Esophagus muscularis mucosa (tissue), 4 donors: ENCODE results near the gene ZNF467. TPM values are rescaled to one million over a fixed set of nuclear protein-coding genes. Genes with fewer than 3 reads are reported as not detected.

Experiments used
- DNase-seq: peaks from one replicate; pipeline ENCODE4 v3.0.0-alpha.2; 2017; ENCODE audit errors: extremely low spot score
- H3K27ac ChIP-seq, 4 donors: fragments of 200-600 bp; sonication (generic); replicated peaks in 1 of 4; 1 replicate in 3 of 4; 2 replicates in 1 of 4; pipeline ENCODE4 v1.5.1; 2016 to 2019; ENCODE audit warnings: mild to moderate bottlenecking in 1 of 4
- H3K27me3 ChIP-seq, 4 donors: fragments of 200-600 bp; sonication (generic); one replicate each; pipeline versions ENCODE4 v1.5.1 to v1.6.0; 2016 to 2019
- H3K36me3 ChIP-seq, 4 donors: fragments of 200-600 bp; sonication (generic); one replicate each; pipeline ENCODE4 v1.5.1; 2016 to 2019
- H3K4me1 ChIP-seq, 4 donors: fragments of 200-600 bp; sonication (generic); one replicate each; pipeline ENCODE4 v1.5.1; 2016 to 2019
- H3K4me3 ChIP-seq, 4 donors: fragments of 200-600 bp; sonication (generic); 1 replicate in 2 of 4; 2 replicates in 2 of 4; pipeline ENCODE4 v1.5.1; 2016 to 2019; ENCODE audit warnings: mild to moderate bottlenecking in 4 of 4, moderate library complexity in 1 of 4
- H3K9me3 ChIP-seq, 4 donors: fragments of 200-600 bp; sonication (generic); 1 replicate in 3 of 4; 2 replicates in 1 of 4; pipeline ENCODE4 v1.5.1; 2016 to 2019
- CTCF ChIP-seq, 3 experiments: fragments of 200-600 bp in 2 of 3; fragments of 450-650 bp in 1 of 3; sonication (generic) in 2 of 3; IDR thresholded peaks; one replicate each; pipeline ENCODE4 v1.5.1; 2017 to 2019; ENCODE audit warnings: antibody characterized with exemption in 3 of 3, mild to moderate bottlenecking in 2 of 3, moderate library complexity in 1 of 3
- EP300 ChIP-seq: sonication (generic); formaldehyde crosslinking; IDR thresholded peaks from one replicate; pipeline ENCODE4 v1.6.1; 2017; ENCODE audit warnings: antibody characterized with exemption
- POLR2A ChIP-seq: fragments of 450-650 bp; IDR thresholded peaks from one replicate; pipeline ENCODE4 v1.6.1; 2017; ENCODE audit warnings: antibody characterized with exemption, moderate library complexity, mild to moderate bottlenecking, low read depth
- POLR2AphosphoS5 ChIP-seq, 2 donors: sonication (generic); formaldehyde crosslinking; IDR thresholded peaks; one replicate each; pipeline ENCODE4 v1.6.1; 2017; ENCODE audit warnings: antibody characterized with exemption in 2 of 2
- whole genome bisulfite sequencing: methylation state at CpG from one replicate; pipeline ENCODE4 v1.1.5; 2018; 5-methylcytosine and 5-hydroxymethylcytosine counted together
- intact Hi-C: fragments of 100-400 bp; cut with DNase I; formaldehyde crosslinking; loops from one replicate; pipeline ENCODE4 v1.15.1; 2023
- total RNA-seq, 4 donors: library from RNA; depleted of rRNA; stranded (reverse); fragments of >200 nt; gene quantifications; one replicate each; pipeline versions ENCODE4 v1.1.0 to v1.2.1, GENCODE V29; 2016

ZNF467 gene
- total RNA-seq, 4 donors from 2014 or later, result 10.3 to 12.4 (median 11.0) TPM

- H3K4me3 ChIP-seq, result peak overlapping the region in 3 of 4 donors; percentile 13 to 33 (median 17)
- no peaks in the 10 kb centered on the region for H3K27me3 ChIP-seq
- intact Hi-C loops, result no loop called here
- peak overlapping the region in 2 of 4 donors; percentile 31 to 45 for H3K27ac ChIP-seq
- peaks cover 17 to 50% (median 48%) of the 10 kb centered on the region in 4 donors for H3K4me1 ChIP-seq
- 50% methylated on average over 2 of the region's 12 CpGs for WGBS
- H3K36me3 ChIP-seq, result no peaks in the 10 kb centered on the region
- DNase-seq, result no peak
- H3K9me3 ChIP-seq, result no peaks in the 10 kb centered on the region
- TF ChIP-seq POLR2AphosphoS5 (IDR thresholded peaks at IDR 0.05) (peak in 1 of 2 donors; percentile 13), POLR2A (no peak)
These were observed 2.9 kb upstream of the ZNF467 start for GRCh38 chr7:149776289-149776688.

GRCh38 chr7:149775176-149775556 is 1.8 kb upstream of the ZNF467 start:
- 60% methylated on average over 5 of the region's 5 CpGs for WGBS
- Histone ChIP-seq H3K4me1 (peaks cover 21 to 57% (median 56%) of the 10 kb centered on the region in 4 donors), H3K4me3 (no peak overlapping the region), H3K27me3 (no peaks in the 10 kb centered on the region), H3K36me3 (peaks cover 0 to 6% (median 0%) of the 10 kb centered on the region in 4 donors), H3K9me3 (no peaks in the 10 kb centered on the region), H3K27ac (peak overlapping the region in 3 of 4 donors; percentile 1 to 82 (median 71))
- intact Hi-C loops, result no loop called here
- DNase-seq, result no peak
- TF ChIP-seq POLR2AphosphoS5 (IDR thresholded peaks at IDR 0.05) (no peak), POLR2A (no peak), CTCF (IDR thresholded peaks at IDR 0.05) (no peak), EP300 (no peak)

- peaks cover 0 to 11% (median 0%) of the 10 kb centered on the region in 4 donors for H3K36me3 ChIP-seq
- H3K4me3 ChIP-seq, result peak overlapping the region; percentile 76 to 87 (median 78)
- H3K27ac ChIP-seq, result peak overlapping the region; percentile 71 to 82 (median 78)
- DNase-seq, result no peak
- peaks cover 21 to 57% (median 56%) of the 10 kb centered on the region in 4 donors for H3K4me1 ChIP-seq
- 46% methylated on average over 19 of the region's 27 CpGs for WGBS
- no peaks in the 10 kb centered on the region for H3K9me3 ChIP-seq
- no peak for TF ChIP-seq CTCF (IDR thresholded peaks at IDR 0.05)
- TF ChIP-seq EP300, result no peak
- no peak for TF ChIP-seq POLR2A
- TF ChIP-seq POLR2AphosphoS5 (IDR thresholded peaks at IDR 0.05), result no peak
- intact Hi-C loops, result loop anchor here (5.0 kb wide), 1 partner anchor 647 kb away; the partner anchor contains the start of gene ZNF425
- no peaks in the 10 kb centered on the region for H3K27me3 ChIP-seq
These were observed 1.1 kb upstream of the ZNF467 start for GRCh38 chr7:149774237-149775175.

- Histone ChIP-seq H3K27ac (peak overlapping the region; percentile 71 to 82 (median 78)), H3K4me3 (peak overlapping the region; percentile 76 to 87 (median 78)), H3K4me1 (peaks cover 21 to 57% (median 56%) of the 10 kb centered on the region in 4 donors), H3K9me3 (no peaks in the 10 kb centered on the region), H3K36me3 (peaks cover 0 to 26% (median 12%) of the 10 kb centered on the region in 4 donors), H3K27me3 (no peaks in the 10 kb centered on the region)
- TF ChIP-seq POLR2A (no peak), EP300 (no peak), POLR2AphosphoS5 (IDR thresholded peaks at IDR 0.05) (no peak), CTCF (IDR thresholded peaks at IDR 0.05) (no peak)
- 4% methylated on average over 24 of the region's 55 CpGs for WGBS
- no peak for DNase-seq
- intact Hi-C loops, result loop anchor here (5.0 kb wide), 1 partner anchor 646 kb away; the partner anchor contains the start of gene ZNF425
These were observed 393 bp downstream of the ZNF467 start for GRCh38 chr7:149772956-149773434.
